GM21423 (cell line): Measurements from ENCODE around the gene LAMA3.

Experiments used
- ATAC-seq: cut with Tn5 transposase; IDR thresholded peaks from one replicate; pipeline ENCODE4 v1.9.1; 2021; ENCODE audit warnings: mild to moderate bottlenecking, moderate library complexity; ENCODE audit not compliant: unreplicated experiment

The LAMA3 gene

DNA sequence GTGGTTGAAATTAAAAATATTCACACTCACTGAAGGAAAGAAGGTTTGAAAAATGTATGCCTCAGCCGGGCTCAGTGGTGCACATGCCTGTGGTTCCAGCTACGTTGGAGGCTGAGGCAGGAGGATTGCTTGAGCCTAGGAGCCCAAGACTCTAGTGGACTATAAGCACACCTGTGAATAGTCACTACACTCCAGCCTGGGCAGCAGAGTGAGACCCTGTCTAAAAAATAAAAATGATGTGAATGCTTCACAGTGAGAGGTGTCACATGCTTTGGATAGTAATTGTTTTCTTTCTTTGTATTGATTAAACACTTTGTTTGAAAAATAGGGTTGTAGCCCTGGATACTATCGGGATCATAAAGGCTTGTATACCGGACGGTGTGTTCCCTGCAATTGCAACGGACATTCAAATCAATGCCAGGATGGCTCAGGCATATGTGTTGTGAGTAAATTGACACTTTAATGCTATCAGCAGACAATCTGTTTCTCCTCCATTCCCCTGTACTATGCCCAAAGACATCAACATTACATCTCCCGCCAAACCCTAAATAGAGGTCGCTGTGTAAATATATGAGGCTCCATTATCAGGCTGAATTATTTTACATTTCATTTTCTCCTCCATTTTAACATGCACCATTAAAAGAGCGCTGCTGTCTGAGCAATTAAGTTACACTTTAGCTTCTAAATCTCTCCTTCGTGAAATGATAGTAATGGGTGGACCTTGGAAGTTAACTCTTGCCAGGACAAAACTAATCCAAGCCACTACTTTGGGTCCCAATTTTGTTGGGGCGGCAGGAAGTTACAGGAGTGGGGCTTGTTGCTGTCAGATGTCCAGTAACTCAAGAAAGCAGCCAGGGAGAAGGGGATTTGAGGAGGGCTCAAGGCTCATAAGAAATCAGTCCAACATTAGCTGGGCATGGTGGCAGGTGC is 187.0 kb downstream of the LAMA3 start:
- no peak for ATAC-seq

DNA sequence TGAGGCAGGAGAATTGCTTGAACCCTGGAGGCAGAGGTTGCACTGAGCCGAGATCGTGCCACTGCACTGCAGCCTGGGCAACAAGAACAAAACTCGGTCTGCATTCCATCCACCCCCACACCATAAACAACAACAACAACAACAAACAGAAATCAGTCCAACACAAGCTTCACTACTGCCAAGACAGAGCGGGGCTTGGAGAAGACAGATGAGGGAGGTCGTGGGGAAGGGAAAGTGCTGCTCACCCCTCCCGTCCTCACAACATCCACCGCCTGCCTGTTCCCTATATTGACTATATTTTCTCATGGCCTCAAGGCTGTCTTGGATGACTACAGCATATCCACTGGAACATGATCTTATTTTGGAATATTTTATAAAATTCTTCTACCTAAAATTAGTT is 187.7 kb downstream of the LAMA3 start:
- ATAC-seq, result no peak

DNA sequence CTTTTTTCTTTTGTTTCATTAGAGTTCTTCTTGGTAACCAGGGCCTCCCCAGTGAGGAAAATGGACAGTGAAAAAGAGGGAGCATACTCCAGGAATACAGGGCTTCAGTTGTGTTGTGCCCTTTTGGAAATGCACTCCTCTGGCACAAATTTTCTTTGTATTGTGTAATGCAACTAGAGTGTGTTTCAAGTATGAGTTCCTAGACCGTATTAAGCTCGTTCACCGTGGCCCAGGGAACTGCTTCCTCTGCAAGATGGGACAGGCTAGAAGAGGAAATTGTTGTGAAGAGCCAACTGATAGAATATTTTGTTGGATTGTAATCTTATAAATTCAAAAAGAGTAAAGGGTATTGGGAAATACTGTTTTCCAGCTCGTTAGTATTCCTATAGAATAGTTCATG is 188.1 kb downstream of the LAMA3 start:
- no peak for ATAC-seq

DNA sequence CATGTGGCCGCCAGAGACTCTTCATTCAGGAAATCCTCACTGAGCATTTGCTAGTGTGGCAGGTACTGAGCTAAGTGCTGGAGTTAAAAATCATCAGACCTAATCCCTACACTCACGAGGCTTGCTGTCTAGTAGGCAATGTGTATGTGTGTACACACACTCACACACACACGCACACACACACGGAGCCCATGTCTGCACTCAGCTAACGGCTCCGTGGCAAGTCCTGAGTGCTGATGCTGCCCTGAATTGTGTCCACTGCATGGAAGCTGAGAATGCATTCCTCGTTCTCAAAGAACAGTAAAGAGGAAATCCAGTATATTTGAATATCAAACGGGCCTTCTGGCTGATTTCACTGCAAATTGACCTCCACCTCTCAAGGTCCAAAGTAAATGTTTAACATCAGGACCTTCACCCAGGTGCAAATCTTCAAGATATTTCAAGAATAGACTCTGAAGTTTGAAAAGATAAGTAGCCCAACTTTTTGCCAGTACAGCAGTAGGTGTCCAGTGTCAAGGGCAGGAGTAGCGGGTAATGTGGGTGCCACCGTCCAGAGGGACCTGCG is 189.2 kb downstream of the LAMA3 start:
- ATAC-seq, result no peak

- no peak for ATAC-seq
These were observed 189.9 kb downstream of the LAMA3 start for GRCh38 chr18:23879126-23879525.

GRCh38 chr18:23879544-23879943 is 190.3 kb downstream of the LAMA3 start:
- ATAC-seq, result no peak

DNA sequence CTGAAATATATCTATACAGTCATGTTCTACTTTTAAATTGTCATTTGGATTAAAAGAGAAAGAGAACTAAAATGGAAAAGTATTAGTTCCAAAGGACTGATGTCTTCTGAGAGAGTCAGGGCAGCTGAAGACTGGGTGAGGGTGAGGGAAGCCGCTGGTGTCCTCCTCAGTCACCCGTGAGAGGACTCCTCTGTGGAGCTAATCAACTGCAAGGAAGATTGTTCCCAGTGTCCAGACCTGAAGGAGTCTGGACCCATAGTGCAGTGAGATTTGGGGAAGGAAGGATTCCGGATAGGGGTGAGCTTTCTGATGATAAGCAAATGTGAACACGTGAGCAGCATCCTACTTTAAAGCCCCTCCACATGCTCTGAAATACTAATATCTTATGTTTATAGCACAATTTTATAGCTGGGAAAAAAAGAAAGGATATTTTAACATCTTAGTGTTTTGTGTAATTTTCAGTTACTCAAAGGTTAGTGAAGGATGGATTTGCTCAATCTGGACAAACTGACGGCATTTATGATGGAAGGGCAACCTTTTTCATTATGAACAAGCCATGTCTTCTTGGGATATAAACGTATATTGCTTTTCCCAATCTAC is 190.8 kb downstream of the LAMA3 start:
- no peak for ATAC-seq

DNA sequence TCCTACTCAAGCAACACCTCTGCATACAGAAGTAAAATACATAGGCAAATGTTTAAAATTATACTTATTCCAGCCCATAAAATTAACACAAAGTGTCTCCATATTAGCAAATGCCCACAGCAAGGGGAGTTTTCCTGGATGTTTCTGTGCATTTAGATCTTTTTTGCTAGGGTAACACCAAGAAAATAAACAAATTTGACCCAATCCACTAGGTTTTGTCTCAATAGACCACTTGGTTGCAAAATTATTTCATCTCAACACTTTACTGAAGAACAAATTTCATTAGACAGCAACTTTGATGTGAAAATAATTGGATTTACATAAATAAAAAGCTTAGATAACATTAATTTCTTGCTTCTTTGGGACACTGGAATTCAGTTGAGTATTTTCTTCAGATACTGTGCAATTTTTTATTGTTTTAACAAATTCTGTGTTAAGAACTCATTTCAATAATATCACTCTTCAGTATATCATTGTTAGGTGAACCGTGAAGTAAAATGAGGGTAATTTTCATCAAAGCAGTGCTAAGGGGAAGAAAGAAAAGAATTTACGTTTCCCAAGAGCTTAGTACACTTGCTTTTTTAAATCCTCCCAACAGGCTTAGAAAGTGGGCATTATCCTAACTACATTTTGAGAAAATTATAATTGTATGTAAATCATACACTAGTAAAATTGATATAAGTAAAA is 191.8 kb downstream of the LAMA3 start:
- ATAC-seq, result no peak

DNA sequence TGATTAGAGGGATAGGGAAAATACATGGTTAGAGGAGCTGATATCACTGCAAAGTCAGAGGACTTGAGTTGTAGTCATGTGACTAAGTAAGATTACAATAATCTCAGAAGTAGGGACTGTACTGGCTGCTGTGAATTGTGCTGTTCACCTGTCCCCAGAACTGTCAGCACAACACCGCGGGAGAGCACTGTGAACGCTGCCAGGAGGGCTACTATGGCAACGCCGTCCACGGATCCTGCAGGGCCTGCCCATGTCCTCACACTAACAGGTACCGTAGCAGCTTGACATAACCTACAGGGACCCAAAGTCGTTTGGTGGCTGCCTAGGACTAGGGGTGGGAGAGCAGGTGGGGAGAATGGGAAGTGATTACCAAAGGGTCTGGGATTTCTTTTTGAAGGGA is 192.5 kb downstream of the LAMA3 start:
- no peak for ATAC-seq

GRCh38 chr18:23882616-23883276 is 193.5 kb downstream of the LAMA3 start:
- ATAC-seq, result no peak

DNA sequence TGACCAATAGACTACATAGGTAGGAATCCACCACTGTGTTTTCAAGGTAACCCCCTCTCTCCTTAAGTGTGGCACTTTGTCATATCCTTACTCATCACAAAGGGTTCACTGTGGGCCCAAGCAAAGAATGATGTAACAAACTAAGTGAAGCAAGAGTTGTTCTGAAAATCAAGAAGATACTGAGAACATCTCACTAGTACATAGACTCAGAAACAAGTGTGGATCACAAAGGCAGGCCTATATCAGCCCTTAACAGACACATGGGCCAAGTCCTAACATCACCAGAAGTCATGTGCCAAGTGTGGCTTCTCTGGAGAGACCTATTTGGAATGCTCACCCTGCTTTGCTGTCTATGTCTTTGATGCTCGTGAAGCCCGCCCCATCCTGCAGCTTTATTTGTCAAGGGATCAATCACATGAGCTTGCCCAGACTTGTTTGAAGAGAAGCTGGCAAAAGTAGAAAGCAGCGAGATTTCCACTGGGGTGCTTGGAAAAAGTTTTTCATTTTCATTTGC is 194.1 kb downstream of the LAMA3 start:
- no peak for ATAC-seq

- no peak for ATAC-seq
These were observed 195.6 kb downstream of the LAMA3 start for GRCh38 chr18:23884681-23885375.

DNA sequence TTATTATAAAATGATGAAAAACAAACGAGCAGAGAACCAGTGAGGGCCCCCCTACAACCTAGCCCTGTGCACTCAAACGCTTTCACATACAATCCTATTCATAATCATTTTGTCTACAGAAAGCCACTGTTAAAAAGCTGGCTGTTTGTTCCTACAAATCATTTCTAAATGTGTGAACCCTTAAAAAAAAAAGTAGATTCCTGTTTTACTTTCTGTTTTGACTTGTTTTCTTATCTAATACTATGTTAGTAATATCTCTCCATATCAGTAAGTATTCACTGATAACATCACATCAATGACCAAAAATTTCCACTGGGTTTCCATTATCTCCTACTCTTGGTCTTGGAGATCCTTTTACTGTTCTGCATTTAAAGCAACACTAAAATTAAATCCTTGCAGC is 196.5 kb downstream of the LAMA3 start:
- no peak for ATAC-seq

DNA sequence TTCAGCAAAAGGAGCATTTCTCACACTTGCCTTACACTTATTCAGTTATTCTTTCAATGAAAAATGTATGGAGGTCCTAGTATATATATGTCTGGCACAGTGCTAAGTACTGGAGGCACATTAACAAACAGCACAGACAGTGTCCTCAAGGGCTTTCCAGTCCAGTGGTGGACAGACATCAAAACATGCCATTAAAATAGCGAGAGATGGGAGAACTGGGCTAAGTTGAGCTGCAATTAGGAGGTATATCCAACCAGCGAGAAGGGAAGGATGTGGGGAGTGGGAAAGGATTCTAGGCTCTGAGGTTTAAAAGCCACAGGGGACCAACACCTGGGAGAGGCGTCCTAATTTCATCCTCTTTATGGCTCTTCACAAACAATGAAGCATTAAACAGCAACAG is 197.8 kb downstream of the LAMA3 start:
- no peak for ATAC-seq

DNA sequence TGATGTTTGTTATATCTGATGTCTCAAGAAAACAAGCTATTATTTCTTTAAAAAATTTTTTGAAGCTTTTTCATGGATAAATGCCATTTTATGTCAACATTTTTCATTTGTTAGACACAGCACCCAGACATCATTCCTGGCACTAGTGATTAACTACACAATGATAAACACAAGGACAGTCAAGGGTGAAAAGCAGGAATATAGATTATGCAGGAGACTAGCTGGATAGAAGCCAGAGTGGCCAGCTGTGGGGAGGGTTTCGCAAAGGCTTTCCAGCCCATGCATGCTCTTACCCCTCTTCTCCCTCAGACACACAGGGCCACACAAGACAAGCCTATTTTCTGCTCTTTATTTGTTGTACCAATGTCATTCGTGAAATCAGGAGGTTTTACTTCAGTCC is 198.2 kb downstream of the LAMA3 start:
- no peak for ATAC-seq

DNA sequence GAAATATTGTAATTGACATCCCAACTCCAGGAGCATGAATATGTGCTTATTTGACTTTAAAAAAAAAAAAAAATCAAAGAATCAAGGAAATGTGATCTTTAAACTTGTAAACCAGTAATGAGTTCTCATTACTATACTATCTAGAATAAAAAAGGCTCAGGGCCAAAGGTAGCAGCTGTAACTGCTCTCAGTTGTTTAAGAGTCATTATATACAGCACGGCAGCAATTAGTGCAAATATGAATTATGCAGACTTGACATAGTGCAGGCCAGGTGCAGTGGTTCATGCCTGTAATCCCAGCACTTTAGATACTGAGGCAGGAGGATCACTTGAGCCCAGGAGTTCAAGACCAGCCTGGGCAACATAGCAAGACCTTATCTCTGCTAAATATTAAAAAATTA is 199.6 kb downstream of the LAMA3 start:
- ATAC-seq, result no peak

DNA sequence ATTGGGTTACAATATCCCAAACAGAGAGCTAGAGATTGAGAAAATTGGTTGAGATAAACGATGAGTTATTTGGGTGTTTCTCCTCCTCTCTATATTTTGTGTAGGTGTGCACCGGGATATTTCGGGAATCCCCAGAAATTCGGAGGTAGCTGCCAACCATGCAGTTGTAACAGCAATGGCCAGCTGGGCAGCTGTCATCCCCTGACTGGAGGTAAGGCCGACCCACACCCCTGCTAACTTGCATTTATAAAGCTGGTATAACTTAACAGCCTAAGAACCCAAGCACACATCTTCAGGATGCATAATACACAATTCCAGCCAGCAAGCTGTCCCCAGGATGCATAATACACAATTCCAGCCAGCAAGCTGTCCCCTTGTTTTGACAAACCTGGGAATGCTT is 200.7 kb downstream of the LAMA3 start:
- ATAC-seq, result no peak

- ATAC-seq, result no peak
These were observed 201.3 kb downstream of the LAMA3 start for GRCh38 chr18:23890589-23890988.

- ATAC-seq, result no peak
These were observed 204.4 kb downstream of the LAMA3 start for GRCh38 chr18:23893653-23894052.

DNA sequence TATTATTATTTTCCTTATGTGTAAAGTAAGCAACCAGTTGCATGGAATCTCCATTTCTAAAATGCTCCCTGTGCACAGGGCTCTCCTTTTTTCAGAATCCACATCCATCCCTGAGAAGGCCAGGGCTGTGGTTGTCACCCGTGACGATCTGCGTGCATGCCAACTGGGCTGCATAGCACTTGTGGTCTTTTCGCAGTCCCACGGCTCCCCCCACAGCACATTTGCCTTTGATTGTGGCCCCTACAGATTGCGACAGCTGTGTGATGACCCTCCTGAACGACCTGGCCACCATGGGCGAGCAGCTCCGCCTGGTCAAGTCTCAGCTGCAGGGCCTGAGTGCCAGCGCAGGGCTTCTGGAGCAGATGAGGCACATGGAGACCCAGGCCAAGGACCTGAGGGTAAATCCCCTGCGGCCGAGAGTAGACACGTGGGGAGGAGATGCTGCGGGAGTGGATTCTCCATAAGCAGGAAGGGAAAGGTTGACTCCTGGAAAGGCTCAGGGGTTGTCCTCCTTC is 205.5 kb downstream of the LAMA3 start:
- ATAC-seq, result no peak
